GM18873 (cell line): ENCODE data around the gene KRTAP10-4.
"Not testable (repeated sequence)": the region's sequence is repeated elsewhere in the genome, so short reads cannot be mapped to it uniquely, and the experiment has no call there.

Source experiments
- ATAC-seq: cut with Tn5 transposase; IDR thresholded peaks from one replicate; pipeline ENCODE4 v1.9.1; 2021; ENCODE audit warnings: mild to moderate bottlenecking, moderate library complexity, moderate number of reproducible peaks; ENCODE audit not compliant: unreplicated experiment, low FRiP score

Gene KRTAP10-4

GRCh38 chr21:44555200-44555875, 18.2 kb upstream of the KRTAP10-4 start:
- no peak for ATAC-seq

- no peak for ATAC-seq
Measured at GRCh38 chr21:44556879-44557278, 16.6 kb upstream of the KRTAP10-4 start.

GRCh38 chr21:44557491-44558328, 15.8 kb upstream of the KRTAP10-4 start:
- ATAC-seq, result no peak

GRCh38 chr21:44558329-44558675, 15.2 kb upstream of the KRTAP10-4 start:
- ATAC-seq, result not testable (repeated sequence)

GRCh38 chr21:44558695-44559094, 14.8 kb upstream of the KRTAP10-4 start, which contains the start of gene KRTAP10-3:
TSS of gene KRTAP10-3 (minus strand) at chr21:44558795. CDS start at chr21:44558715, 80 bp downstream.
- ATAC-seq, result no peak

GRCh38 chr21:44564099-44564498, 9.4 kb upstream of the KRTAP10-4 start:
- ATAC-seq, result no peak

- no peak for ATAC-seq
Measured at GRCh38 chr21:44564886-44565598, 8.5 kb upstream of the KRTAP10-4 start.

- ATAC-seq, result no peak
Measured at GRCh38 chr21:44566403-44566802, 7.1 kb upstream of the KRTAP10-4 start.

- ATAC-seq, result no peak
Measured at GRCh38 chr21:44567481-44568171, 5.9 kb upstream of the KRTAP10-4 start.

- no peak for ATAC-seq
Measured at GRCh38 chr21:44568261-44568660, 5.3 kb upstream of the KRTAP10-4 start.

- no peak for ATAC-seq
Measured at GRCh38 chr21:44568667-44569556, 4.6 kb upstream of the KRTAP10-4 start.

GRCh38 chr21:44569861-44570517, 3.5 kb upstream of the KRTAP10-4 start:
- no peak for ATAC-seq

GRCh38 chr21:44571296-44571695, 2.2 kb upstream of the KRTAP10-4 start:
- ATAC-seq, result no peak

- ATAC-seq, result no peak
Measured at GRCh38 chr21:44571844-44572782, 1.4 kb upstream of the KRTAP10-4 start.

GRCh38 chr21:44572959-44573583, 458 bp upstream of the KRTAP10-4 start:
- ATAC-seq, result no peak

GRCh38 chr21:44574457-44575306, 1.2 kb downstream of the KRTAP10-4 start:
- ATAC-seq, result no peak
